ENCODE data around the gene PCDHA1. TPM values are rescaled to one million over a fixed set of nuclear protein-coding genes. Genes with fewer than 3 reads are reported as not detected.

Gene PCDHA1
- total RNA-seq, 1 donor from 2014 or later, result not detected

DNA sequence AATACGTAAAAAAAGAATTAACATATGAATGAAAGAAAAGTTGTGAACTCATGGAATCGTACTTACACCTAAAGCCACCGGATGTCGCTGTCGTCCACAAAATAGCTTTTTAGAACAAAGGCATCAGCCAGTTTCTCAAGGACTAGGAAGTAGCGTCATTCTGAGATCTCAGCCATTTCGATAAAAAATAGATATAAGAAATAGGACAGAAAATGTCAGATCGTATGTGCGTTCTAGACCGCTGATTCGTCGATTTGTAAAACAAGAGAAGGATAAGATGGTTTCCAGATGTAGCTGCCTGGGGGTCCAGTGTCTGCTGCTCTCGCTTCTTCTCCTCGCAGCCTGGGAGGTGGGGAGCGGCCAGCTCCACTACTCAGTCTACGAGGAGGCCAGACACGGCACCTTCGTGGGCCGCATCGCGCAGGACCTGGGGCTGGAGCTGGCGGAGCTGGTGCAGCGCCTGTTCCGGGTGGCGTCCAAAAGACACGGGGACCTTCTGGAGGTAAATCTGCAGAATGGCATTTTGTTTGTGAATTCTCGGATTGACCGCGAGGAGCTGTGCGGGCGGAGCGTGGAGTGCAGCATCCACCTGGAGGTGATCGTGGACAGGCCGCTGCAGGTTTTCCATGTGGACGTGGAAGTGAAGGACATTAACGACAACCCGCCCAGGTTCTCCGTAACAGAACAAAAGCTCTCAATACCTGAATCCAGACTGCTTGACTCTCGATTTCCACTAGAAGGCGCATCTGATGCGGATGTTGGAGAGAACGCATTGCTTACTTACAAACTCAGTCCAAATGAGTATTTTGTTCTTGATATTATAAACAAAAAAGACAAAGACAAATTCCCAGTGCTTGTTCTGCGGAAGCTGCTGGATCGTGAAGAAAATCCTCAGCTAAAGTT lies 70.1 kb downstream of the PCDHA1 start, which contains the start of gene PCDHA10:
Gene PCDHA10 (plus strand): TSS at position 126 of the 903 bp plus-strand sequence. CDS start 152 bp downstream, at position 278.
- H3K27ac ChIP-seq, result no peak within 1 kb of the TSS
- no peak for ATAC-seq
- DNase-seq, result no peak
- H3K27me3 ChIP-seq, result peaks cover 22% of the 10 kb centered on the region
- no peaks in the 10 kb centered on the region for H3K9me3 ChIP-seq
- intact Hi-C loops (cut with DNase I), result no loop called here
- H3K36me3 ChIP-seq, result no peaks in the 10 kb centered on the region
- TF ChIP-seq, protein P1, sequence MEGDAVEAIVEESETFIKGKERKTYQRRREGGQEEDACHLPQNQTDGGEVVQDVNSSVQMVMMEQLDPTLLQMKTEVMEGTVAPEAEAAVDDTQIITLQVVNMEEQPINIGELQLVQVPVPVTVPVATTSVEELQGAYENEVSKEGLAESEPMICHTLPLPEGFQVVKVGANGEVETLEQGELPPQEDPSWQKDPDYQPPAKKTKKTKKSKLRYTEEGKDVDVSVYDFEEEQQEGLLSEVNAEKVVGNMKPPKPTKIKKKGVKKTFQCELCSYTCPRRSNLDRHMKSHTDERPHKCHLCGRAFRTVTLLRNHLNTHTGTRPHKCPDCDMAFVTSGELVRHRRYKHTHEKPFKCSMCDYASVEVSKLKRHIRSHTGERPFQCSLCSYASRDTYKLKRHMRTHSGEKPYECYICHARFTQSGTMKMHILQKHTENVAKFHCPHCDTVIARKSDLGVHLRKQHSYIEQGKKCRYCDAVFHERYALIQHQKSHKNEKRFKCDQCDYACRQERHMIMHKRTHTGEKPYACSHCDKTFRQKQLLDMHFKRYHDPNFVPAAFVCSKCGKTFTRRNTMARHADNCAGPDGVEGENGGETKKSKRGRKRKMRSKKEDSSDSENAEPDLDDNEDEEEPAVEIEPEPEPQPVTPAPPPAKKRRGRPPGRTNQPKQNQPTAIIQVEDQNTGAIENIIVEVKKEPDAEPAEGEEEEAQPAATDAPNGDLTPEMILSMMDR (IDR thresholded peaks at IDR 0.05), result peak; percentile 31
- no peaks in the 10 kb centered on the region for H3K4me1 ChIP-seq
- H3K4me3 ChIP-seq, result peak within 1 kb of the TSS; percentile 34

DNA sequence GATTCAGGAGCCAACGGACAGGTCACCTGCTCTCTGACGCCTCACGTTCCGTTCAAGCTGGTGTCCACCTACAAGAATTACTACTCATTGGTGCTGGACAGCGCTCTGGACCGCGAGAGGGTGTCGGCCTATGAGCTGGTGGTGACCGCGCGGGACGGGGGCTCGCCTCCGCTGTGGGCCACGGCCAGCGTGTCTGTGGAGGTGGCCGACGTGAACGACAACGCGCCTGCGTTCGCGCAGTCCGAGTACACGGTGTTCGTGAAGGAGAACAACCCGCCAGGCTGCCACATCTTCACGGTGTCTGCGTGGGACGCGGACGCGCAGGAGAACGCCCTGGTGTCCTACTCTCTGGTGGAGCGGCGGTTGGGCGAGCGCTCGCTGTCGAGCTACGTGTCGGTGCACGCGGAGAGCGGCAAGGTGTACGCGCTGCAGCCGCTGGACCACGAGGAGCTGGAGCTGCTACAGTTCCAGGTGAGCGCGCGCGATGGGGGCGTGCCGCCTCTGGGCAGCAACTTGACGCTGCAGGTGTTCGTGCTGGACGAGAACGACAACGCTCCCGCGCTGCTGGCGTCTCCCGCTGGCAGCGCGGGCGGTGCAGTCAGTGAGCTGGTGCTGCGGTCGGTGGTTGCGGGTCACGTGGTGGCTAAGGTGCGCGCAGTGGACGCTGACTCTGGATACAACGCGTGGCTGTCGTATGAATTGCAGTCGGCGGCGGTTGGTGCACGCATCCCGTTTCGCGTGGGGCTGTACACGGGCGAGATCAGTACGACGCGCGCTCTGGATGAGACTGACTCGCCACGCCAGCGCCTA lies 71.4 kb downstream of the PCDHA1 start:
- Histone ChIP-seq H3K36me3 (no peaks in the 10 kb centered on the region), H3K9me3 (no peaks in the 10 kb centered on the region), H3K4me1 (no peaks in the 10 kb centered on the region), H3K4me3 (no peak overlapping the region), H3K27ac (no peak overlapping the region), H3K27me3 (peaks cover 22% of the 10 kb centered on the region)
- intact Hi-C loops (cut with DNase I), result no loop called here
- TF ChIP-seq, protein P1 (IDR thresholded peaks at IDR 0.05), result no peak
- DNase-seq, result no peak
- no peak for ATAC-seq

DNA sequence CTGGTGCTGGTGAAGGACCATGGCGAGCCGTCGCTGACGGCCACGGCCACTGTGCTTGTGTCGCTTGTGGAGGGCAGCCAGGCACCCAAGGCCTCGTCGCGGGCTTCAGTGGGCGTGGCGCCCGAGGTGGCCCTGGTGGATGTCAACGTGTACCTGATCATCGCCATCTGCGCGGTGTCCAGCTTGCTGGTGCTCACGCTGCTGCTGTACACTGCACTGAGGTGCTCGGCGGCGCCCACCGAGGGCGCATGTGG lies 72.0 kb downstream of the PCDHA1 start:
- Histone ChIP-seq H3K4me3 (no peak overlapping the region), H3K36me3 (no peaks in the 10 kb centered on the region), H3K9me3 (no peaks in the 10 kb centered on the region), H3K4me1 (no peaks in the 10 kb centered on the region), H3K27ac (no peak overlapping the region), H3K27me3 (peaks cover 22% of the 10 kb centered on the region)
- TF ChIP-seq, protein P1 (IDR thresholded peaks at IDR 0.05), result no peak
- DNase-seq (no peak), ATAC-seq (no peak)
- intact Hi-C loops (cut with DNase I), result no loop called here

DNA sequence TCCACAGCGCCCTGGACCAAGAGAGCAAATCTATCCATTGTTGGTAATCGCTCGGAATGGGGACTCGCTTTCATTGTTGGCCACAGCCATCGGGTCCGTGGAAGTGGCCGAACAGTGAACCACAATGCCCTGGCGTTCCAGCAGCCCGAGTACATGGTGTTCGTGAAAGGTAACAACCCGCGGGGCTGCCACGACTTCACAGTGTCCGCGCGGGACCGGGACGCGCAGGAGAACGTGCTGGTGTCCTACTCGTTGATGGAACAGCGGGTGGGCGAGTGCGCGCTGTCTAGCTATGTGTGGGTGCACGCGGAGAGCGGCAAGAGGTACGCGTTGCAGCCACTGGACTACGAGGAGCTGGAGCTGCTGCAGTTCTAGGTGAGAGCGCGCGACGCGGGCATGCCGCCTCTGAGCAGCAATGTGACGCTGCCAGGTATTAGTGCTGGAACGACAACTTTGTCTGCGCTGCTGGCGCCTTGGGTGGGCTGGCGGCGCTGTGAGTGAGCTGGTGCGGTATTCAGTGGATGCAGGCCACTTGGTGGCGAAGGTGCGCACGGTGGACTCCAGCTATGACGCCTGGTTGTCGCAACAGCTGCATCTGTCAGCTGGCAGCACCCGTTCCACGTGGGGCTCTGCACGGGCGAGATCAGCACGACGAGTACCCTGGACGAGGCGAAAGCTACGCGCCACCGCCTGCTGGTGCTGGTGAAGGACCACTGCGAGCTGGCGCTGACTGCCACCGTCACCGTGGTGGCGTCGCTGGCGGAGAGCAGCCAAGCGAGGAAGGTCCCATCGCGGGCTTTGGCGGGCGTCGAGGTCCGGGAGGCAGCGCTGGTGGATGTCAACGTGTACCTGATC lies 76.7 kb downstream of the PCDHA1 start:
- ATAC-seq (peak; percentile 19), DNase-seq (no peak)
- Histone ChIP-seq H3K27me3 (peaks cover 15% of the 10 kb centered on the region), H3K36me3 (no peaks in the 10 kb centered on the region), H3K27ac (no peak overlapping the region), H3K9me3 (no peaks in the 10 kb centered on the region), H3K4me3 (no peak overlapping the region), H3K4me1 (no peaks in the 10 kb centered on the region)
- TF ChIP-seq, protein P1 (IDR thresholded peaks at IDR 0.05), result no peak
- intact Hi-C loops (cut with DNase I), result no loop called here
